HuH-7 (cell line): Measurements from ENCODE around the gene SOCS3.
A peak's percentile ranks its signal among the peaks of the same experiment; 100 is the strongest.
"Not testable (repeated sequence)": the region's sequence is repeated elsewhere in the genome, so short reads cannot be mapped to it uniquely, and the experiment has no call there.

Experiments
- DNase-seq: peaks from one replicate; pipeline ENCODE4 v3.0.0; 2011; ENCODE audit warnings: low spot score

SOCS3 gene

GRCh38 chr17:78329263-78330059 lies 30.4 kb downstream of the SOCS3 start:
- no peak for DNase-seq

GRCh38 chr17:78327880-78328279 lies 32.0 kb downstream of the SOCS3 start:
- no peak for DNase-seq

GRCh38 chr17:78325076-78325687 lies 34.7 kb downstream of the SOCS3 start:
- DNase-seq = no peak

DNA sequence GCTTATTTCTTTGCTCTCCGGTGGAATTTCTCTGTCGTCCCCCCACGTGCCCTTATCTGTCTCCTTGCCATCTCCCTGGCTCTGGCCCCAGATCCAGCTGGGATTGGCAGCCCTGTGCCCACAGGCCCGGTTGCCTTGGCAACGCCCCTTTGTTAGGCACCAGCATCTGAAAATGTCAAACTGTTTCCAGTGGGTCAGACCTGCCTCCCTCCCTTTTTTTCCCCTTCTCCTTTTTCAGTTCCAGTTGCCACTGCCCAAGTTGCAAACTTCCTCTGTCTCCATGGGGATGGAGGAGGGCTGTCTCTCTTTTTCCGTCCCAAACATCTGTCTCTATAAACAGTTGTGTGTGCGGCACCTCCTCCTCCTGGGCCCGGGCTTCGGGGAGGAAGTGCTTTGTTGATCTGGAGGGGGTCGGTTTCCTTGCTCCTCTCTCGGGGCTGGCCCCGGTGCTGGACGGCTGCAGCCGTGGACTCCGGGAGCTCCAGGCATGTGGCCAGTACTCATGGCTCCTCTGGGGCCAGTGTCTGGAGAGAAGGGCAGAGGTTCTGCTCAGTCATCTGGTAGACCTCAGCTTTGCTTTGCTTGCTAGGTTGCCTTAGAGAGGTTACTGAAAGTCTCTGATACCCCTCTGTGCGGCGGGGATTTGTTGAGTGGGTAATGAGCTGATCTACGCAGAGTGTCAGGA lies 35.3 kb downstream of the SOCS3 start:
- DNase-seq = no peak

GRCh38 chr17:78323826-78324390 lies 36.0 kb downstream of the SOCS3 start:
- no peak for DNase-seq

DNA sequence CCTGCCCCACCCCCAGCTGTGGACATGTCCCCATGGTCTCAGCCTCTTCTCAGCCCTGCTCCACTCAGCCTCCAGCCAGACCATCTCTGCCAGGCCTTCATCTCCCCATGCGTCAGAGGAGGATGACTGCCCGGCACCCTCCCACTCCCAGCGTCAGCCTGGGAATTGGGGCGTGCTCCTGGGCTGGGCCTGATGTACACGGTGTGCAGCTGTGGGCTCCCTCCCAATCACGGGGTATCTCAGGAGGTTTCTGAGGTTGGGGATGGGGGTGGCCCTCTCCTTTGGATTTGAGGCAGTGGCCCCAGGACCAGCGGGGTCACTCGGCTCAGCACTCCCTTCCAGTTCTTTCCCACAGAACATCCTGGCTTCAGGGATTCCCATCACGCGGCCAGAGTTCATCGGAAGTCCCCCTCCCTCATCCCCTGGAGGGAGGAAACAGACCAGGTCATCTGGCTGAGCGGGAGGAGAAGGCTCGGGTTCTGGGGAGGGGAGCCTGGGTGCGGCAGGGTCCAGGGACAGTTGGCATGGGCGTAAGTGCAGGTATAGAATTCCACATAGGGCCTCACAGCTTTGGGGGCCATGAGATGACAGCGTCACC lies 36.9 kb downstream of the SOCS3 start:
- DNase-seq = no peak

- no peak for DNase-seq
Measured at GRCh38 chr17:78322327-78322857, 37.5 kb downstream of the SOCS3 start.

DNA sequence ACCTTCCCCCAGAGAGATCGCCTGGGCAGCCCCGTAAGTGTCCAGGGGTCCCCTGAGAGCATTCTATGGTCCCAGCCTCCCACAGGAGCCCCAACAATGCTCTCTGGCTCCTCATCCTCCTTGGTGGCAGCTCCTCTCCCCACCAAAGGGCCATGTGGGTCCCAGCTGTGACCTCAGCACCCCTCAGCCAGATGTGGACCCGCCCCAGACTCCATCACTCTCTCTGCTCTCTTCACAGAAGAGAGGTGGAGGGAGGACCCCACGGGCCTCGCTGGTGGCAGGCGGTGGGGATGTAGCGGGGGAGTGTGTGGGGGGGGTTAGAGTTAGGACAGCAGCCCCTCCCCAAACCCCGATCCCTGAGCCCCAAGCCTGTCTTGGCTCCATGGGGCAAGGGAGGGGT lies 41.0 kb downstream of the SOCS3 start:
- DNase-seq = no peak

DNA sequence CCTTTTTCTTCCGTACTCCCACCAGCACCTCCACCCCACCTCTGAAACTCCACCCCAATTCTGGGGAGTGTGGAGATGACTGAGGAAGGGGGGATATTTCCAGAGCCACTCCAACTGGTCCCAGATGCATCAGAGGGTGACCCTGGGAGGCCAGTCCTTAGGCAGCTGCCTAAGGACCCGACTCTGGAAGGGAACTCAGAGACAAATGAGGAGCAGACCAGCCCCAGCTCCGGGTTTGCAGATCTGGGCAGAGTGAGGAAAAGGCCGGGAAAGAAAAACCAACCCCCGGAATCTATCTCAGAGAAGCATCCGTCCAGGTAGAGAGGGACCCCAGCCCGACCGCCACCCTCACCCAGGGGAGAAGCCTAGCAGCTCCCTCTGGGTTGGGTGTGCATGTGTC lies 41.5 kb downstream of the SOCS3 start:
- no peak for DNase-seq

GRCh38 chr17:78317794-78318400 lies 42.0 kb downstream of the SOCS3 start:
- no peak for DNase-seq

DNA sequence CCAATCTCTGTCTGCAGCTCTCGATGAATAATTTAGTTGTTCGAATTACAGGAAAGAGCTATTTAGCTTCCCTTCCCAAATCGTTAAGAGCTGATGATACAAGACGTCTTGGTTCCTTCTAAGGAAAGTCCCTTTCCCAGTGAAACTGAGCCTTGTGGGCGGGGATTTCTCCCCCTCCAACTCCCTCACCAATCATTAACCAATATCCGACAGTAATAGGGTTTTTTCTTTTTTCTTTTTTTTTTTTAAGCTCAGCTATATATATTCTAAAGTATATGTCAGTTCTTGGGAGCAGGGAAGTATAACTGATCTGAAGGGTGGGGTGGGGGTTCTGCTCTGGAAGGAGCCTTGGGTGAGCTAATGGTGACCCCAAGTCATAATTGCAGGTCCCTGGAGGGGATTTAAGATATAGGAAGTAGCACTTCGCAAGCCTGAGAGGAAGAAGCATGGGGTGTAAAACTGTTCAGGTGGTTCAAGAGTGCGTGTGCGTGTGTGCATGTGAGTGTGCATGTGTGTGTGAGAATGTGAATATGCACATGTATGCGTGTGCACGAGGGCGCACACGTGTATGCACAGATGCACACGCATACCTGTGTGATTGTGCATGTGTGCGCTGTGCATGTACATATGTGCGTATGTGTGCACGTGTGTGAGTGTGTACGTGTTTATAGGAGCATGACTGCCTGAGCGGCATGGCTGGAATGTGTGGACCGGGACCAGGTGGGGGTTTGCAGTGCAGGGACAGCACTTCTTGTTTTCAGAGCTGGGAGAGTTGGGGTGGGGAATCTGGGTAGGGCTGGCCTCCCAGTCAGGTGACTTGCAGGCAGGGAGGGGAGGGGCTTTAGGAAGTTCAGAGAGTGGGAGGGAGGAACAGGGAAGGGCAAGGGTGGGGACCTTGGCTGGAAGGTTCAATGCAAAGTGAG lies 42.7 kb downstream of the SOCS3 start:
- peak; percentile 84 for DNase-seq

DNA sequence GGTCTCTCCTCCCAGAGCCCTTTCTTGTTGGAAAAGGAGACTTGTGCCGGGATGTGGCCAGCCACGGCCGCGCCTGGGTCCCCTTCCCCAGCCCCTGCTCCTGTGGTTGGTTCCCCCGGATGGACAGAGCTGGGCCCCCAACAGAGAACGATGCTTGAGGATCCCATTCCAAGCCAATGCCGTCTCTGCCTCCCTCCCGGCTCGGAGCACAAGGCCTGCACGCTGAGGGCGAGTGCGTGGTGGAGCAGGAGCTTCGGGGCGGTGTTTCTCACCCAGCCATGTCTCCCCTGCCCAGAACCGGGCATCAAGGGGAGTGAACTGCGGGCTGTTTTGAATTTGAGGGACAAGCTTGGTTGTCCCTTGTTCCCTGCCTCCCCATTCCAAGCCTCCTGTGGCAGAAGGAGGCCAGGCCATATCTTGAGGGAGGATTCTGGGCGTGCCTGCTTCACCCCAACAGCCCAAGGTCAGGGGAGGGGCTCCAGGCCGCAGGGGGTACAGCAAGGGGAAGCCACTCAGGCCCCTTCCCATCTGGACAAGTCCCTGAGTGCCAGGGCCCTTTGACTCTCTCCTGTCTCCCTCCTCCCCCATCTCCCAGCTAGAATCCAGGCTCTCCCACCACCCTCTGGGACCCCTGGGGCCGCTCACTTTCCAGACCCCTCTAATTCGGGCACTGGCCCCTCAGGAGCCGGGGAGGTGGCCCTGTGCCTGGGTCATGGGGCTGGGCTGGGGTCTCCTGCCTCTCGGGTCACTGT lies 43.6 kb downstream of the SOCS3 start:
- DNase-seq = no peak

DNA sequence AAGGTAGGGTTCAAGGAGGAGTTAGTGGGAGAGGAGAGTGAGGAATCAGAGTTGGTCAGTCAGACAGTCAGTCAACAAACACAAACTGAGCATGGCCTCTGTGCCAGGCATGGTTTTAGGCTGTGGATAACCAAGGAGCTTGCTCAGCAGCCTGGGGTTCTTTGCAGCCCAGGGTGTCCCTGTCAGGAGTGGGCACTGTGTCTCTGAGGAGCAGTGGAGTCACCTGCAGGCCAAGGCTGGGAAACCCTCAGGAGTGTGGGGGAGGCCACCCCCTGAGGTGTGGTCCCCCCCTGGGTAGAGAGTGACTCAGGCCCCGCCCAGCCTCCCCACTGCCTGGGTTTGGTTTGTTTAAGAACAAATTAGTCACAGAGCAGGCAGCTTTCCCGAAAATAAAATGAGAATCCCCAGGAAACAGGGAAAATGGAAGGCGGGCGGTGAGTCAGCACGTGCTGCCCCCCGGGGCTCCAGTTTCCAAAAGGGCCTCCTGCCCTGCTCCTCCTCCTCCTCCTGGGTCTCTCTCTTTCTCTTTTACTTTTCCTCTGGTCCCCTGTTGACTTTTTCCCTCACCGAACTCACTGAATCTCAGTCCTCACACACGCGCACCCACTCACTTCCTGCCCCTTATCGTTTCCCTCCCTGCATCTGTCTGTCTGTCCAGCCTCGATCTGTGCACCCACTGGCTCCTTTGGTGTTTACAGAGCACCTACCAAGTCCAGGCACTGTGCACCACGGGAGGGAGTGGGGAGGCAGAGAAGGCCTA lies 44.3 kb downstream of the SOCS3 start:
- no peak for DNase-seq

DNA sequence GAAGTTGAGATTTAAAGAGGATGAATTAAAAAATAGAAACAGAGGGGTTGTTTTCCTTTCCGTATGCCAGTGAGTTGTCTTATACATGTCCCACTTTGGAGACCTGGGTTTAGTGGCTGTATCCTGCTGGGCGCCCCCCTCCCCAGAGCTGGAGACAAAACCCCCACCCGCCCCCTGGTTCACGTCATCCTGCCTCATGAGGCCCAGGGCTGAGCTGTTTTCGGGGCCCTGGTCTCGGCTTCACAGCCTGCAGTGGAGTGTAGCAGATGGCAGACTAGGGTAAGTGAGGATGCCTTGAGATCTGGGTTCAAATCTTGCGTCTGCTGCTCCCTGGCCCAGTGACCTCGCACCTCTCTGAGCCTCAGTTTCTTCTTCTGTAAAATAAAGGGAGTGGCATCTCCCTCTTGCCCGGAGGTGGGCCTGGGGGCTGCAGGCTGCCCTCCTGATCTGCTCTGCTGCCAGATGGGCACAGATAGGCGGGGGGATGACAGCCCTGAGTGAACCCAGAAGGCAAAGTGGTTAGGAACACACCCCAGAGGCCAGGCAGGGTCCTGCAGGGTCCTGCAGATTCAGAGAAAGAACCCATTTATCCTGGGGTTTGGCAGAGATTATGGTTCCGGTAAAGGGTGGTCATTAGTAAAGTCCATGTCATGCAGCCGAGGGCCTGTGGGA lies 45.1 kb downstream of the SOCS3 start:
- DNase-seq = no peak

- peak; percentile 93 for DNase-seq
Measured at GRCh38 chr17:78313735-78314648, 45.9 kb downstream of the SOCS3 start.

- DNase-seq = not testable (repeated sequence)
Measured at GRCh38 chr17:78309659-78310255, 50.1 kb downstream of the SOCS3 start.
